ENCODE data around the gene USP47.

The USP47 gene

DNA sequence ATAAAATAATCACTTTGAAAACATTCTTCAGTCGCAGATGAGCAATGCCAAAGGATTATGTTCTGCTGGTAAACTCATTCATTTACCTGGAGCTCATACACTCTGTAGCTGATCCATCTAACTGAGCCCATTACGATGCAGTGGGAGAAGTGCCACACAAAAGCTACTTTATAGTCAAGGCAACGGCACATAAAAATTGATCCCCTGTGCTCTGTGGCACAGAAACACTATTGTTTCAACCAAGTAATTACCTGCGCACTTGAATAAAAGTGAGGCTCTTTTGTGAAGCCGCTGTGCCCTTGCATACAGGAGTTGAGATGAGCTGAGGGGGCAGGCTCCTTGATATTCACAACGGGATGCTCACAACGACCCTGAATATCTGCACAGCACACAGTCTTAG is 159.4 kb downstream of the USP47 start:
- no peak for ATAC-seq

DNA sequence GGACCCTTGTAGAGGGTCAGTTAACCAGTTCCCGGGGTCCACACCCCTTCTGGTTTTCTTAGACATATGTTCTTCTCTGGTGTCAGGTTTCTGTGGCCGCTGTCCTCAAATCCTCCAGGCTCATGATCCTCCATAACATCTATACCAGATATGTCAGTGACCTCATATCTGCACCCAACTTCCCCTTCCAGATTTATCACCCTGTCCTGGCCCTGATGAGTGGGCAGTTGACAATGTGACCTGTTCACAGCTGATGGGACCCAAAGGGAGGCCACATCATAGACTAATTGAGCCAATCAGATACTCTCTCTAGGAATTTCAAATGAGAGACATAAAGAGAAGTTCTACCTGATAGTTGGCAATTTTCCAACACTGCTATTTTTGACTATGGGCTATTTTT is 161.6 kb downstream of the USP47 start:
- no peak for DNase-seq
- no peak for ATAC-seq

More for the DNA sequence above, 159.4 kb downstream of the USP47 start:
- no peak for DNase-seq

DNA sequence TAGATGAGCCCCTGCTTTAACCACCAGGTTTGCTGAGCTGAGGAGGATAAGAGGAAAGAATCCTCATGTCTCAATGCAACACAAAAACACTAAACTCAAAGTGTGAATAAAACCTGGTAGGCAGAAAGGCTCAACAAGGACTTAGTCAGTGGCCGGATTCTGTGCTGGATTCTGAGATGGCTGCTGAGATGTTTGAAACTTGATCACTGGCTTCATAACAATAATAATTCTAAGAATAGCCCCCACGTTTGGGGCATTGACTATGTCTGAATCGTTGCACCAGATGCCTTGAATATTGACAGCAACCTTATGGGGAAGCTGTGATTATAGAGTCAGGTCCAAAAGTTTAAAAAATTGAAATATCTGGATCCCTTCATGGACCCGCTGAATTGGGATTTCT is 162.0 kb downstream of the USP47 start:
- no peak for ATAC-seq
- DNase-seq: no peak

DNA sequence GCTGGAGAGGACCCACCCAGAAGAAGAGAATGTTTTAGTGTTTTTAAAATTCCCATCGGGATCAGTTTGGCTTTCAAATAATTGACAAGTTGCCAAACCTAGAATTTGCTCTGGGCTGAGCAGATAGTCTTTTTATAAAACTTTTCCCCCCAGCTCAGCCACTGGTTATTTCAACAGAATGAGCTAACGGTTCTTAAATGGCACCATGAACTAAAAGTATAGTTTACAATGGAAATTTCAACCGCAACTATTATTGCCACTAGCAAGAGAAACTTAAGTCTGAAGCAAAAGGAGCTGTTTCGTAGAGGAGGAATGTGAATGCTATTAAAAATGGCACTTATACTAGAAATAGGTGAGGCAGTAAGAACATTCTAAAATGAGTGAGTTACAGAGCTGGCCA is 163.3 kb downstream of the USP47 start:
- no peak for DNase-seq
- ATAC-seq: no peak

DNA sequence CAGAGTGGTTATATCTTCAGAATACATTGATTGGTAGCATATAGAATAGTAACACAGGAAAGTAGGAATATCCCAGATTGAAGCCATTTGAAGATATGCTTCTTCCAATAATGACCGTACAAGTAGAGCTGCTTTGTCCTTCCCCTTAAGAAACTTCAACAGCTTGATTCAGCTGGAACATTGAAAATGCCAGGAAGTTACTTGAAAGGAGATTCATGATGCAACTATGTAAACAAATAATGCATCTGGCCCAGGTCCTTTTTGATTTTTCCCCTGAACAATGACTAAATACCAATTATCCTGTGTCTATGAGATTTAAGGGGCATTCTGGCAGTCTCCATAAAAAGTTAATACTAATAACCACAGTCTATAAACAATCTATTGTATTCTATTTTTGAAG is 163.7 kb downstream of the USP47 start:
- no peak for DNase-seq
- ATAC-seq: no peak

DNA sequence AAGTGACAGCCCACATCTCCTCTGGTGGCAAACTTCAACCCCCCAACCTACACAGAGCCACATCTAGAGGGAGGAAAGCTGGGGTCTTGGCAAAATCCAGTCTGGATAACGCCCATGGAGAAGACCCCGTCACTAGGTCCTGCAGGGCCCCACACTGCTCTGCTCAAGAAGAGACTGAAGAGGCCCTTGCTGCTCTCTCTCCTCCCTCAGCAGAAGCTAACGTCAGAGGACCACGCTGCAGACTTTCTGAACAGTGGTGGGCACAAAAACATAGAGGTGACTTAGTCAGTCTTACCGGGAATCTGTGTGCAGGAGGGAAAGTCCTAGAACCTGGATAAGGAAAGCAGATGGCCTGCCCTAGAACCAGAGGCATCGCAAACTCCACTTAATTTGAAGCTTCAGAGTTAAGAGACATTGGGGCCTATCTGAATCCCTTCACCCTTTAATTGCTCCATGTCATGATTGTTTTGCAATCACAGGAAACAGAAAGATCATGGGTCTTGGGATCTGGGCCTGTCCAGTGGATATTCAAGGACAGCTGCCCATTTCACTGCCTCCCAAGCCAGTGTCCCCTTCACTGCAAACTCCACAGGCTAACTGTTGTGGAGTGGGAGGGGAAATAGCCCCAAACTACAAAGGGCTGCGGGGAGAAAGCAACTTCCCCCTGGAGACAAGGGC is 164.9 kb downstream of the USP47 start:
- ATAC-seq (no peak), DNase-seq (no peak)

DNA sequence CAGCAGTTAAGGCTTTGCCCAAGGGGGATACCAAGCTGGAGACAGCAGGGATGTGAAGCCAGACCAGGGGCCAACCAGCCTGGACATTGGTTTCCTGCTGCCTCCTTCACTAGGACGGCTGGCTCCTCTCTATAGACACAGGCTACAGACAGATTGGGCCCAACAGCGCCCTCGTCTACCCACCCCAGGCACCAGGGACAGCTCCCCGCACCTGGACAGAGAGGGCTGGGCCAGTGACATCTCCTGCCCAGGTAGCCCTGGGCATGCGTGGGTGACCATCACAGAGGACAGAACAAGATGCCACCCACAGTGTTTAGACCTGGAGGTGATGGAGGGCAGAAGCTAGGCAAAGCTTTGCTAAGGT is 165.4 kb downstream of the USP47 start:
- ATAC-seq (no peak), DNase-seq (no peak)

DNA sequence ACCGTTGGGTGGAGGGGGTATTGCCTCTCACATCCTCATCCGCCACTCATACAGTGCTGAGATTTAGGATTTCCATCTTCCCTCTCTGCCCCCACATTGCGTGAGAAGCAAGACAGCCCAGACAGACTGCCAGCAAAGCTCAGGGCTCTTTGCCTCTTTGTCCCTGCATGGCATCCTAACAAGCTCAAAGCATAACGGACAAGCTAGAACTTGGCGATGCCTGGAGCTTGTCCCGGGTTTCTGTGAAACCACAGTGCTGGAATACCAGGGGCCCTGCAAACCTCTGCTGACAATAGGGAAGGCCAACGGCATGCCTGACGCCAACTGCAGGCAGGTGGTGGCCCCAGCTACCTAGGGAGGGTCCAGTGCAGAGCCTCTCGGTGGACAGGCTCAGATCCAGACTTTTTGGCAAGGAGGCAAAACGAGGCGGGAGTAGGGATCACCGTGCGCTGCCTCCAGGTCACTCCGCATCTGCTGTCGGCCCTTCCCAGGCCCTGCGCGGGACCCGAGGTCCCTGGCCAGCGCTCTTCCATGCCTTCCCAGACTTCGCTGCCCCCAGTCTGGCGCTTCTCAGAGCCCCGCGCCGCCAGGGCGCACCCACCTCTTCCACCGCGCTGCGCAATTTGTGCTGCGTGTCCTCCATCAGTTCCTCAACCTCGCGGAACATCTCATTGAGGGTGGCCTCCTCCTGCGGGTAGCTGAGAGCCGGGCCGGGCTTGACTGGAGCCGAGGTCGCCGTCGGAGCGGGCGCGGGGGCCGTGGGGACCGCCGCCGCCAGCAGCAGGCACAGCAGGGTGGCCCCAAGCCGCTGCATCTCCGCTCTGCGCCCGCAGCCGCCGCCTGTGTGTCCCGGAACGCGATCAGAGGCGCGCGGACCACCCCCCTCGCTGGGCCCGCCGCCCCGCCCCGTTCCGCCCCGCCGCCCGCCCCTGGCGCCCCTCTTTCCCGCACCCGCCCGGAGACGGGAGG is 166.3 kb downstream of the USP47 start, which contains the start of gene DKK3:
TSS of gene DKK3 (minus strand) at position 858 of the 969 bp plus-strand sequence. CDS start at position 814, 44 bp downstream.
- ATAC-seq (peak; percentile 21), DNase-seq (peak; percentile 7)

All from stimulated activated naive CD8-positive, alpha-beta T cell treated with anti-CD3 and anti-CD28 coated beads, Interleukin-15, Interleukin-2, amounts not matched to agents 100 U/mL and 50 U/mL, for 24 hours (primary cell).